Measurements from ENCODE around the gene GIPC3.

GIPC3 gene

DNA sequence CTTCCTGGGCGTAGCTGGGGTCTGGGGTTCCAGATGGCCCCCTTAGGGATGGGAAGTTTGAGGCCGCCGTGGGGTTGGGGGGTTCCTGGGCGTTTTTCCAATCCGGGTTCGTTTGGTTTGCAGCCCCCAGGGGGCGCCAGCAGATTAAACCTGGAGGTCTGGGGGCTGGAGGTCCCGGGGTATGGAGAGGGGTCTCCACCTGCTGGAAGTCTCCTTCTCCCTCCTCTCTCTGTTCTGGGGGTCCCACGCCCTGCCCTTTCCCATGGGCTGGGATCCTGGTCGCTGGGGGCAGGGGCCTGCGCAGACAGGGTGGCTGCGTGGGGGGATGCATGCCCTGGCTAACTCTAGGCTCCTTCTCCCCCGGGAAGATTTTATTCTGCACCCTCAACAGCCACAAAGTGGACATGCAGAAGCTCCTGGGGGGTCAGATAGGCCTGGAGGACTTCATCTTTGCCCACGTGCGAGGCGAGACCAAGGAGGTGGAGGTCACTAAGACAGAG lies 899 bp downstream of the GIPC3 start:
- no peaks in the 10 kb centered on the region for H3K4me1 ChIP-seq (ENCODE audit: control insufficient read depth, low read depth, low read length)
- H3K9ac ChIP-seq (ENCODE audit: low read length), result no peak overlapping the region

DNA sequence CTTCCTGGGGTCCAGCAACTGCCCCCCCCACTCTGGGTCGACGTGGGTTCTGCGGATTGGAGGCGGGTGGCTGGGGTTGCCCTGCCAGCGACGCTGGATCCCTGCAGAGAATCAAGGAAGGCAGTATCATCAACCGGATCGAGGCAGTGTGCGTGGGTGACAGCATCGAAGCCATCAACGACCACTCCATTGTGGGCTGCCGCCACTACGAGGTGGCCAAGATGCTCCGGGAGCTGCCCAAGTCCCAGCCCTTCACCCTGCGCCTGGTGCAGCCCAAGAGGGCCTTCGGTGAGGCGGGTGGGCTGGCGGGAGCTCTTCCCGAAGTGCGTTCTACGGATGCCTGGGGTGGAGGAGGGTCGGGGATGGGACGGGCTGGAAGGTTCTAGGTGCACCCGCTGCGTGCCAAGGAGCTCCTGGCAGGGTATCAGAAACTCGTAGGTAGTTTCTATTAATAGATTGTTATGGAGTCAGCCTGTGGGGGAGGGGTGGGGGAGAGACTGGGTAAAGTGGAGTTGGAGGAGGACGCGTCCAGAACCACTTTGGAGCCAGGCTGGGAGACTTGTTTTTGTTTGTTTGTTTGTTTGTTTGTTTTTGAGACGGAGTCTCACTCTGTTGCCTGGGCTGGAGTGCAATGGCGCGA lies 1.5 kb downstream of the GIPC3 start:
- H3K27ac ChIP-seq (ENCODE audit: low read length), result no peak overlapping the region
- no peaks in the 10 kb centered on the region for H3K9me3 ChIP-seq (ENCODE audit: control insufficient read depth, low read depth, low read length)
- no peaks in the 10 kb centered on the region for H3K36me3 ChIP-seq (ENCODE audit: control insufficient read depth, low read depth, low read length)
- H3K4me1 ChIP-seq (ENCODE audit: control insufficient read depth, low read depth, low read length), result no peaks in the 10 kb centered on the region
- H3K4me3 ChIP-seq (ENCODE audit: low read length), result no peak overlapping the region
- H3K27me3 ChIP-seq (ENCODE audit: control insufficient read depth, insufficient read depth, low read length), result peaks cover 30% of the 10 kb centered on the region
- no peak overlapping the region for H3K9ac ChIP-seq (ENCODE audit: low read length)

More for the DNA sequence above, 899 bp downstream of the GIPC3 start:
- Histone ChIP-seq H3K4me3 (ENCODE audit: low read length) (no peak overlapping the region), H3K27ac (ENCODE audit: low read length) (no peak overlapping the region), H3K27me3 (ENCODE audit: control insufficient read depth, insufficient read depth, low read length) (peaks cover 30% of the 10 kb centered on the region), H3K9me3 (ENCODE audit: control insufficient read depth, low read depth, low read length) (no peaks in the 10 kb centered on the region), H3K36me3 (ENCODE audit: control insufficient read depth, low read depth, low read length) (no peaks in the 10 kb centered on the region)

DNA sequence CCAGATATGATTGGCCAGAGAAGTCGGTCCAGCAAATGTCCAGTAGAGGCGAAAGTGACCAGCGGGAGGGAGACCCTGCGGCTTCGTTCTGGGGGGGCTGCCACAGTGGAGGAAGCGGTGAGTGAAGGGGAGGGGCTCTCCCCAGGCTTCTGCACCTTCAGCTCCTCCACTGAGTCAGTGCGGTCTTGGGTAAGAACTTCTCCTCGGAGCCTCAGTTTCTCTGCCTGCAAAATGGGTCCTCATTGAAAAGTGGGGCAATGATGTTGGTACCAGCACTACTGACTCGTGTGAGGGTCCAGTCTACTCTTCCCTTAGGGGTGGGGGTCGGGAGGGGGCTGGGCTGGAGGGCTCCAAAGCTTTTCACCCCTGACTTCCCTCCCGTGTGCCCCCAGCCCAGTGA lies 4.2 kb downstream of the GIPC3 start:
- Histone ChIP-seq H3K9ac (ENCODE audit: low read length) (no peak overlapping the region), H3K27me3 (ENCODE audit: control insufficient read depth, insufficient read depth, low read length) (peaks cover 30% of the 10 kb centered on the region), H3K4me3 (ENCODE audit: low read length) (no peak overlapping the region), H3K27ac (ENCODE audit: low read length) (no peak overlapping the region), H3K9me3 (ENCODE audit: control insufficient read depth, low read depth, low read length) (no peaks in the 10 kb centered on the region), H3K4me1 (ENCODE audit: control insufficient read depth, low read depth, low read length) (no peaks in the 10 kb centered on the region), H3K36me3 (ENCODE audit: control insufficient read depth, low read depth, low read length) (no peaks in the 10 kb centered on the region)

DNA sequence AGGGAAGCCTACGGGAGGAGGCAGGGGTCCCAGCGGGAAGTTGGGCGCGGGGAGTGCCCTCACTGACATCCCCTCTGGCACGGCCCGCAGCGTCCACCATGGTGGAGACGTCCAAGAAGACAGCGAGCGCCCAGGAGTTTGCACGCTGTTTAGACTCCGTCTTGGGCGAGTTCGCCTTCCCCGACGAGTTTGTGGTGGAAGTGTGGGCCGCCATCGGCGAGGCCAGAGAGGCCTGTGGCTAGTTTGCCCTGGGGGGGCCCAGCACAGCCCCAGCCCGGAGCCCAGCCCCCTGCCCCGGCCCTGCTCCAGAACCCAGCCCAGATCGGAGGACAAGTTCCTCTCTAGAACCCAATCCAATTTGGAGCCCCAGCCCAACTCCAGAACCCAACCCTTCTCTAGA lies 4.7 kb downstream of the GIPC3 start:
- H3K4me1 ChIP-seq (ENCODE audit: control insufficient read depth, low read depth, low read length), result no peaks in the 10 kb centered on the region
- peaks cover 28% of the 10 kb centered on the region for H3K27me3 ChIP-seq (ENCODE audit: control insufficient read depth, insufficient read depth, low read length)
- no peak overlapping the region for H3K9ac ChIP-seq (ENCODE audit: low read length)
- no peaks in the 10 kb centered on the region for H3K9me3 ChIP-seq (ENCODE audit: control insufficient read depth, low read depth, low read length)
- H3K4me3 ChIP-seq (ENCODE audit: low read length), result no peak overlapping the region
- H3K27ac ChIP-seq (ENCODE audit: low read length), result no peak overlapping the region
- no peaks in the 10 kb centered on the region for H3K36me3 ChIP-seq (ENCODE audit: control insufficient read depth, low read depth, low read length)

DNA sequence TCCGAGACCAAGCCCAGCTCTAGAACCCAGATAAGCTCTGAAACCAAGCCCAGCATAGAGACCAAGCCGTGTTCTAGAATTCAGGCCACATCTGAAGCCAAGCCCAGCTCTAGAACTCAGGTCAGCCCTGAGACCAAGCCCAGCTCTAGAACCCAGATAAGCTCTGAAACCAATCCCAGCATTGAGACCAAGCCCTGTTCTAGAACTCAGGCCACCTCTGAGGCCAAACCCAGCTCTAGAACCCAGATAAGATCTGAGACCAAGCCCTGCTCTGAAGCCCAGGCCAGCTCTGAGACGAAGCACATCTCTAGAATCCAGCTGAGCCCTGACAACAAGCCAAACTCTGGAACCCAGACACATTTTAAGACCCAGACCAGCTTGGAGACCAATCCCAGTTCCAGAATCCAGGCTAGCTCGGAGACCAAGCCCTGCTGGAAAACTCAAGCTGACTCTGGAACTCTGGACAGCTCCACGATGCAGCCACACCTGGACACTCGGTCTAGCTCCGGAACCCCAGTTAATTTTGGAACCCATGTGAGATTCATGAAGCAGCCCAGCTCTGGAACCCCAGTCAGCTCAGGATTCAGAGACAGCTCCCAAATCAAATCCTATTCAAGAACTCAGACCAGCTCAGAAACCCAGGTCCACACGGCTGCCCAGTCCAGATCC lies 5.8 kb downstream of the GIPC3 start:
- Histone ChIP-seq H3K27me3 (ENCODE audit: control insufficient read depth, insufficient read depth, low read length) (peaks cover 17% of the 10 kb centered on the region), H3K9ac (ENCODE audit: low read length) (no peak overlapping the region), H3K27ac (ENCODE audit: low read length) (no peak overlapping the region)

DNA sequence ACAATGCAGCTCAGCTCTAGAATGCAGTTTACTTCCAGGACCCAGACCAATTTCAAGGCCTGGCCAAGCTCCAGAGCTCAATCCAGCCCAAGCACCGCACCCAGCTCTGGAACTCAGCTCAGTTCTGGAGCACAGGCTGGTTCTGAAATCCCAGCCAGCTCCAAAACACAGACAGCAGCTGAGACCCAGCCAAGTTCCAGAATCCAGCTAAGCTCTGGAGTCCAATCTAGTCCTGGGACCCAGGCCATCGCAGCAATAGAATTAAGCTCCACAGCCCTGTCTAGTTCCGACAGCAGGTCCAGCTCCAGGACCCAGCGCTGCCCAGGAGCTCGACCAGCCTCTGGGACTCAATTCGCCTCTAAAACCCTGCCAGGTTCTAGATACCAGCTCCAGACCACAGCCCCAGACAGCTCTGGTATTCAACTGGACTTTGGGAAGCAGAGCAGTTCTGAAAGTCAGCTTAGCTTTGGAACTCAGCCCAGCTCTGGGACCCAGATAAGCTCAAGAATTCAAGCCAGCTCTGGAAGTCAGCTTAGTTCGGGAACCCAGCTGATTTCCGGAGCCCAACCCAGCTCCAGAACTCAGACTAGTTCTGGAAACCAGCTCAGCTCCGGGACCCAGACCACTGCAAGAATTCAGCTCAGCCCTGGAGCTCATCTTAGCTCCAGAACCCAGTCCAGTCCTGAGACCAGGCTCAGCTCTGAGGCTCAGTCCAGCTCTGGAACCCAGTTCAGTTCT lies 6.8 kb downstream of the GIPC3 start:
- peaks cover 8% of the 10 kb centered on the region for H3K27me3 ChIP-seq (ENCODE audit: control insufficient read depth, insufficient read depth, low read length)
- no peak overlapping the region for H3K4me3 ChIP-seq (ENCODE audit: low read length)
- no peaks in the 10 kb centered on the region for H3K4me1 ChIP-seq (ENCODE audit: control insufficient read depth, low read depth, low read length)
- no peaks in the 10 kb centered on the region for H3K36me3 ChIP-seq (ENCODE audit: control insufficient read depth, low read depth, low read length)
- no peak overlapping the region for H3K9ac ChIP-seq (ENCODE audit: low read length)
- no peaks in the 10 kb centered on the region for H3K9me3 ChIP-seq (ENCODE audit: control insufficient read depth, low read depth, low read length)
- H3K27ac ChIP-seq (ENCODE audit: low read length), result no peak overlapping the region

More for the DNA sequence above, 5.8 kb downstream of the GIPC3 start:
- H3K4me3 ChIP-seq (ENCODE audit: low read length), result no peak overlapping the region
- no peaks in the 10 kb centered on the region for H3K36me3 ChIP-seq (ENCODE audit: control insufficient read depth, low read depth, low read length)
- no peaks in the 10 kb centered on the region for H3K9me3 ChIP-seq (ENCODE audit: control insufficient read depth, low read depth, low read length)
- no peaks in the 10 kb centered on the region for H3K4me1 ChIP-seq (ENCODE audit: control insufficient read depth, low read depth, low read length)

DNA sequence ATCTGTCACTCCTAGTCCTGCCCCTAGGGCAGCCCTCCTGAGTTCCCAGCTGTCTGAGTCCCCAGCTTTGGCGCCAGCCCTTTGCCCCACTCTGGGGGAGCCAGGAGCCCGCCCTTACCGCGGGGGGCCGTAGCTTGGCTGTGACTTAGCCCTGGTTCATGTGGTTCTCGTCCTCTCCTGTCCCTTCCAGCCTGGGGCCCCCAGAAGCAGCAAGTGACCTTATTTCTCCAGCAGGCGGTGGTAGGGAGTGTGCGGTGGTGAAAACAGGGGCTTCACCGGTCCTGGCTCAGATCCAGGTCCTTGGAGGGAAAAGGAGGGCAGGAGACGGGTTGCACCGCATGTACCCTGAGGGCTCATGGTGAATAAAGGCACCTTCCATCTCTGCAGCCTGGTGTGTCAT lies 7.9 kb downstream of the GIPC3 start:
- H3K27me3 ChIP-seq (ENCODE audit: control insufficient read depth, insufficient read depth, low read length), result peaks cover 4% of the 10 kb centered on the region
- no peak overlapping the region for H3K9ac ChIP-seq (ENCODE audit: low read length)
- H3K4me3 ChIP-seq (ENCODE audit: low read length), result no peak overlapping the region
- no peak overlapping the region for H3K27ac ChIP-seq (ENCODE audit: low read length)
- H3K9me3 ChIP-seq (ENCODE audit: control insufficient read depth, low read depth, low read length), result no peaks in the 10 kb centered on the region
- H3K4me1 ChIP-seq (ENCODE audit: control insufficient read depth, low read depth, low read length), result no peaks in the 10 kb centered on the region
- H3K36me3 ChIP-seq (ENCODE audit: control insufficient read depth, low read depth, low read length), result no peaks in the 10 kb centered on the region

DNA sequence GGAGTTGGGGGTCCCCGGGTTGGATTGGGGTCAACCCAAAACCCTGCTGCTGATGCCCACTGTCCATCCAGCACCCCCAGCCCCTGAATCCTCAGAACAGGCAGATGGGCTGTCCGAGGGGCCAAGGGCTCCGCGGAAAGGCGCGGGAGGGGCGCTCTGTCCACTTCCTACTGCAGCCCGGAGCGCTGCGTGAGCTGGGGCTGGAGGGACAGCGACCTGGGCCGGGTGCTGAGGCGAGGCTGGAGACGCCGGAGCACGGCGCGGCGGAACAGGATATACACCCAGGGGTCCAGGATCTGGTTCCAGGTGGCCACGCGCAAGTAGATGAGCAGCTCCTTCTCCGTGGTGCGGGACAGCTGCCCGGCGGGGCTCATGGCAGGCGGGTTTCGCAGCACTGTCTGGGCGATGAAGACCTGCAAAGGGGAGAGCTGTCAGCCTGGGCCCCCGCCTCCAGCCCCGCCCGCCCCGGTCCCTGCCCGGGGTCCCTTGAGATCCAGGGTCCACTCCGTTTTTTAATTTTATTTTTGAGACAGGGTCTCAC lies 10.3 kb downstream of the GIPC3 start:
- Histone ChIP-seq H3K9ac (ENCODE audit: low read length) (no peak overlapping the region), H3K36me3 (ENCODE audit: control insufficient read depth, low read depth, low read length) (no peaks in the 10 kb centered on the region), H3K27me3 (ENCODE audit: control insufficient read depth, insufficient read depth, low read length) (no peaks in the 10 kb centered on the region), H3K9me3 (ENCODE audit: control insufficient read depth, low read depth, low read length) (no peaks in the 10 kb centered on the region), H3K27ac (ENCODE audit: low read length) (no peak overlapping the region), H3K4me3 (ENCODE audit: low read length) (no peak overlapping the region), H3K4me1 (ENCODE audit: control insufficient read depth, low read depth, low read length) (no peaks in the 10 kb centered on the region)

DNA sequence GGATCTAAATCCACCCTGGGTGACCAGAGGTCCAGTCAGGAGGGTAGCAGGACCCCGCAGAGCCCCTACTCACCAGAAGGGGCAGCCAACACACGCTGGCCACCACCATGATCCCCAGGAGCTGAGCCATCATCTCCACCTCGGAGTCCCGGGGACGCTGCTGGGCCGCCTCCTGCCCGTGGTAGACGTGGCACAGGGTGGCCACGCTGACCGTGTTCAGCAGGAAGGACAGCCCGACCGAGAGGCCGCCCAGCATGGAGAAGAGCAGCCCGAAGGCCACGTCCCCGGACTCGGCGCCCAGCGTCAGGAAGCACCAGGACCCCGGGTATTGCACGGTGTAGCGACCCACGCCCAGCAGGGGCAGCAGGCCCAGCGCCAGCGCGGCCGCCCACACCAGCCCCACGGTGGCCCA lies 14.5 kb downstream of the GIPC3 start:
- no peak overlapping the region for H3K4me3 ChIP-seq (ENCODE audit: low read length)
- H3K36me3 ChIP-seq (ENCODE audit: control insufficient read depth, low read depth, low read length), result no peaks in the 10 kb centered on the region
- H3K27ac ChIP-seq (ENCODE audit: low read length), result no peak overlapping the region
- no peak overlapping the region for H3K9ac ChIP-seq (ENCODE audit: low read length)
- H3K9me3 ChIP-seq (ENCODE audit: control insufficient read depth, low read depth, low read length), result no peaks in the 10 kb centered on the region
- no peaks in the 10 kb centered on the region for H3K4me1 ChIP-seq (ENCODE audit: control insufficient read depth, low read depth, low read length)
- H3K27me3 ChIP-seq (ENCODE audit: control insufficient read depth, insufficient read depth, low read length), result no peaks in the 10 kb centered on the region

DNA sequence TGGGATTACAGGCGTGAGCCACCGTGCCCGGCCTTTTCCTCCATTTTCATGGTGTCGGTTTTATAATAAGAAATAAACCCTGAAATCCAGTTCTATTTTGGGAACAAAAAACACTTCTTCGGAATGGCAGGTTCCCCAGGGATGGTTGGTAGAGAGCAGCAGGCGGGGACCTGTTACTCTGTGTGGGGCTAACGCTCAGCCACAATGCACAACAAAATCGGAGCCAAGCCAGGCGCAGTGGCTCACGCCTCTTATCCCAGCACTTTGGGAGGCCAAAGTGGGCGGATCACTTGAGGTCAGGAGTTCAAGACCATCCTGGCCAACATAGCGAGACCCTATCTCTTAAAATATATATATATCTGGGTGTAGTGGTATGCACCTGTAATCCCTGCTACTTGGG lies 15.7 kb downstream of the GIPC3 start:
- Histone ChIP-seq H3K9me3 (ENCODE audit: control insufficient read depth, low read depth, low read length) (no peaks in the 10 kb centered on the region), H3K27ac (ENCODE audit: low read length) (no peak overlapping the region), H3K4me1 (ENCODE audit: control insufficient read depth, low read depth, low read length) (no peaks in the 10 kb centered on the region), H3K9ac (ENCODE audit: low read length) (no peak overlapping the region), H3K27me3 (ENCODE audit: control insufficient read depth, insufficient read depth, low read length) (peaks cover 11% of the 10 kb centered on the region), H3K4me3 (ENCODE audit: low read length) (no peak overlapping the region), H3K36me3 (ENCODE audit: control insufficient read depth, low read depth, low read length) (no peaks in the 10 kb centered on the region)

DNA sequence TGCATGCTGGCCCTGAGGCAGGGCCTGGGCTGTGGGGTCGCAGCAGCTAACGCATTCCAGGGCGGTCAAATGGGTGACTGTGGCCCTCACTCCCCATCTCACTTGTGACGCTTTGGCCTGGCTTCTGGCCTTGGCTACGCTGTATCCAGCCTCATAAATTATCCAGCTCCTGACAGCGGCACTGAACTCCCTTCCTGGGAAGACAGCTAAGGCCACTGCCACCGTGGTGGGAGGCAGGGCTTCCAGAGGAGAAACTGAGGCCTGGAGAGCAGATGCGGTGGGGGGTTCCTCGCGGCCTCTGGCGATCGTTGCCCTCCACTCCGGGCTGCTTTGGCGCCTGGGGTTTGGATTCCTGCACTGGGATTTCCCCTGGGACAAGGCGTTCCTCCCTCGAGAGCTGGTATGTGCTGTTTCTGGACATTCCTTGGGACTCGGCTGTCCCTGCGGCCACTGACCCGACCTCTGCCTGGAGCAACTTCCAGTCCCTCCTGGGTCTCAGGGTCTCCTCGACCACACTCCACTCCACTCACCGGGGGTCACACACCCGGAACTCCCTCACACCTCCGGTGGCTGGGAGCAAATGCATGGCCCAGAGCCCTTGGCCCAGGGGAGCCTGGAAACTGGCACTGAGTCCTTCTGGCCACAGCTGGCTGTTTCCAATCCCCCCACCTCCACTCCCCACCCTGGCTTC lies 18.0 kb downstream of the GIPC3 start:
- Histone ChIP-seq H3K27me3 (ENCODE audit: control insufficient read depth, insufficient read depth, low read length) (peaks cover 15% of the 10 kb centered on the region), H3K9ac (ENCODE audit: low read length) (no peak overlapping the region), H3K4me3 (ENCODE audit: low read length) (no peak overlapping the region), H3K36me3 (ENCODE audit: control insufficient read depth, low read depth, low read length) (no peaks in the 10 kb centered on the region), H3K4me1 (ENCODE audit: control insufficient read depth, low read depth, low read length) (no peaks in the 10 kb centered on the region), H3K27ac (ENCODE audit: low read length) (no peak overlapping the region), H3K9me3 (ENCODE audit: control insufficient read depth, low read depth, low read length) (no peaks in the 10 kb centered on the region)

All from iPS-18a (cell line).